Heart left ventricle (tissue), 16 donors: Measurements from ENCODE around the gene S100P. TPM values are rescaled to one million over a fixed set of nuclear protein-coding genes. Genes with fewer than 3 reads are reported as not detected.
"Not testable (repeated sequence)": the region's sequence is repeated elsewhere in the genome, so short reads cannot be mapped to it uniquely, and the experiment has no call there.

Source experiments
- ATAC-seq, 4 donors: fragments of 200-7000 bp; cut with Tn5 transposase; one replicate each; pipeline ENCODE4 v1.9.1; 2020 to 2022; ENCODE audit warnings: moderate library complexity in 4 of 4, mild to moderate bottlenecking in 3 of 4, moderate number of reproducible peaks in 1 of 4
- DNase-seq, 5 donors: peaks; one replicate each; pipeline ENCODE4 v3.0.0-alpha.2; 2020
- H3K27ac ChIP-seq, 12 donors: fragments of 200-600 bp; sonication (generic) in 4 of 12; one replicate each; pipeline versions ENCODE4 v1.5.0 to v1.8.0; 2016 to 2022; ENCODE audit warnings: mild to moderate bottlenecking in 2 of 12
- H3K27me3 ChIP-seq, 9 donors: fragments of 200-600 bp; sonication (generic) in 2 of 9; one replicate each; pipeline versions ENCODE4 v1.5.1 to v1.8.0; 2016 to 2022; ENCODE audit warnings: mild to moderate bottlenecking in 3 of 9
- H3K36me3 ChIP-seq, 9 donors: fragments of 200-600 bp; sonication (generic) in 2 of 9; one replicate each; pipeline versions ENCODE4 v1.5.0 to v1.8.0; 2018 to 2022; ENCODE audit warnings: mild to moderate bottlenecking in 2 of 9
- H3K4me1 ChIP-seq, 12 donors: fragments of 200-600 bp; sonication (generic) in 4 of 12; one replicate each; pipeline versions ENCODE4 v1.5.0 to v1.8.0; 2016 to 2022; ENCODE audit warnings: mild to moderate bottlenecking in 3 of 12
- H3K4me3 ChIP-seq, 12 donors: fragments of 200-600 bp; sonication (generic) in 4 of 12; one replicate each; pipeline versions ENCODE4 v1.5.0 to v1.8.0; 2017 to 2022; ENCODE audit warnings: mild to moderate bottlenecking in 9 of 12, moderate library complexity in 4 of 12
- H3K9me3 ChIP-seq, 12 donors: fragments of 200-600 bp; sonication (generic) in 4 of 12; one replicate each; pipeline versions ENCODE4 v1.5.0 to v1.8.0; 2016 to 2022; ENCODE audit warnings: mild to moderate bottlenecking in 1 of 12
- CTCF ChIP-seq, 12 donors: fragments of 200-600 bp; sonication (generic) in 4 of 12; IDR thresholded peaks; one replicate each; pipeline versions ENCODE4 v1.5.0 to v1.8.0; 2018 to 2022; ENCODE audit warnings: antibody characterized with exemption in 12 of 12, mild to moderate bottlenecking in 5 of 12
- POLR2A ChIP-seq, 2 donors: fragments of 450-650 bp; IDR thresholded peaks; one replicate each; pipeline ENCODE4 v1.6.1; 2017; ENCODE audit warnings: antibody characterized with exemption in 2 of 2, mild to moderate bottlenecking in 2 of 2, moderate library complexity in 2 of 2
- WGBS, 4 donors: extraction: QIAGEN DNeasy Blood & Tissue Kit in 2 of 4; methylation state at CpG; one replicate each; pipeline versions ENCODE4 v1.1.5 to v1.1.7; 2013 to 2018; 5-methylcytosine and 5-hydroxymethylcytosine counted together
- intact Hi-C, 10 donors: fragments of 100-400 bp; cut with DNase I; formaldehyde crosslinking; loops; one replicate each; pipeline versions ENCODE4 v1.11.1 to v1.14.2; 2022
- polyA plus RNA-seq, 2 donors: library from polyadenylated mRNA; stranded (reverse); fragments of 200-250 nt; gene quantifications; one replicate each; pipeline ENCODE4 v1.2.3, GENCODE V29; 2013
- total RNA-seq, 9 donors: library from RNA; depleted of rRNA in 2 of 9; stranded (reverse); fragments of >200 nt in 2 of 9; fragmentation: NEBNext Ultra II Directional in 3 of 9; extraction: Animal tissue kit (Norgen Biotek cat#: 25700) in 3 of 9; gene quantifications; one replicate each; pipeline versions ENCODE4 v1.1.0 to v1.2.4, GENCODE V29; 2016 to 2023
- donor health status: ischemic (EF 13 %, LVEDD 7.1; RV severe dilation, severe dysfunction).
- donor health status: healthy with polysubstance abuse.
- donor health status: DM: no; HTN: yes; CAD: no.
- donor health status: DM: no; HTN: no; CAD: no.
- donor health status: ischemic (EF 25% LVEDD 6.9; RV normal size, moderate dysfunction).
- donor health status: ischemic (EF 25% LVEDD 5.7; RV mildly dilated, moderate dysfunction).
- donor health status: healthy.
- donor health status: DM: yes; HTN: yes; CAD: no.
- donor health status: ischemic (EF 35%, LVEDD 5.7; RV mildly dilated, moderate dysfunction).
- donor health status: nonischemic (EF 11% LVEDD 7.7; RV severe dilation, severe dysfunction).
- donor health status: DM: yes; HTN: yes; CAD: no.
- donor health status: PGD.
- donor health status: ischemic (EF 29% LVEDD 5.4; RV normal size, mild dysfunction).
- donor health status: nonischemic (EF 23%, LVEDD 6.1; RV moderate dilation, normal function).

S100P gene
- total and polyA plus RNA-seq, 11 donors: 0.19 to 4.1 (median 0.85) TPM; not detected in 2

GRCh38 chr4:6665320-6665654, 28.4 kb upstream of the S100P start:
- peaks cover 0 to 36% (median 7%) of the 10 kb centered on the region in 9 donors for H3K27me3 ChIP-seq
- DNase-seq (no peak), ATAC-seq (no peak)
- TF ChIP-seq POLR2A (IDR thresholded peaks at IDR 0.05) (no peak), CTCF (IDR thresholded peaks at IDR 0.05) (no peak)
- H3K27ac ChIP-seq: no peak overlapping the region
- no peaks in the 10 kb centered on the region for H3K9me3 ChIP-seq
- H3K36me3 ChIP-seq: peaks cover 0 to under 1% (median 0%) of the 10 kb centered on the region in 9 donors
- H3K4me3 ChIP-seq: no peak overlapping the region
- intact Hi-C loops: no loop called here
- WGBS, 4 donors: 90 to 97% (median 96%) methylated on average over 9 of the region's 9 CpGs
- peaks cover 0 to 14% (median 6%) of the 10 kb centered on the region in 12 donors for H3K4me1 ChIP-seq

DNA sequence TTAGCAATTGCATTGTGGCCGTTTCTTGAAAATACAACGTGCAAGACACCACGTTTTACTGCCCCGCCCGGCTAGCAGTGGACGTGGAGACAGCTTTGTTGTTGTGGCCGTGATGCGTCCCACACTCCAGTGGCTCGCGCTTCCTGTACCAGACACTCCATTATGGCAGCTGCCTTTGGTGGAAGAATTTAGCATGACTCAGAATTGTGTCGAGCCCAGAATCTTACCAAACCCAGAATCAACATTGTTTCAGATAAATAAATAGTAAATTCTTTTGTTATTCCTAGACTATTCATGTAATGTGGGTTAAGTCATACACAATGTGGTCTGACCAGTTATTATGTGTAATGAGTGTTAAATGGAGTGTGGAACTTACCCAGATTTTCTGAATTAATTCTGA, 25.3 kb upstream of the S100P start:
- H3K27me3 ChIP-seq: peaks cover 0 to 24% (median 7%) of the 10 kb centered on the region in 9 donors
- ATAC-seq: no peak
- no peak overlapping the region for H3K4me3 ChIP-seq
- H3K27ac ChIP-seq: no peak overlapping the region
- H3K9me3 ChIP-seq: no peaks in the 10 kb centered on the region
- no peak for DNase-seq
- WGBS, 4 donors: 84 to 89% (median 85%) methylated on average over 11 of the region's 11 CpGs
- intact Hi-C loops: no loop called here
- H3K4me1 ChIP-seq: peaks cover 0 to 14% (median 7%) of the 10 kb centered on the region in 12 donors
- TF ChIP-seq CTCF (IDR thresholded peaks at IDR 0.05) (no peak), POLR2A (IDR thresholded peaks at IDR 0.05) (no peak)
- H3K36me3 ChIP-seq: peaks cover 0 to 5% (median 0%) of the 10 kb centered on the region in 9 donors

- H3K4me1 ChIP-seq: peaks cover 3 to 31% (median 22%) of the 10 kb centered on the region in 12 donors
- H3K27me3 ChIP-seq: no peaks in the 10 kb centered on the region
- intact Hi-C loops: loop anchor here in 2 of 10 donors (2.0 to 5.0 kb wide), 2 partner anchors 31 to 36 kb away; partner anchors contain the start of genes MRFAP1 (in 1 of the 2) and MRFAP1L1 (in 1 of the 2)
- no peak for TF ChIP-seq CTCF (IDR thresholded peaks at IDR 0.05)
- no peak for TF ChIP-seq POLR2A (IDR thresholded peaks at IDR 0.05)
- ATAC-seq (no peak), DNase-seq (no peak)
- no peaks in the 10 kb centered on the region for H3K9me3 ChIP-seq
- H3K4me3 ChIP-seq: no peak overlapping the region
- no peak overlapping the region for H3K27ac ChIP-seq
- H3K36me3 ChIP-seq: peaks cover 0 to 13% (median 8%) of the 10 kb centered on the region in 9 donors
- 88 to 100% (median 97%) methylated on average over 1 of the region's 1 CpG for WGBS, 4 donors
These were observed 22.0 kb upstream of the S100P start for GRCh38 chr4:6671648-6672047.

DNA sequence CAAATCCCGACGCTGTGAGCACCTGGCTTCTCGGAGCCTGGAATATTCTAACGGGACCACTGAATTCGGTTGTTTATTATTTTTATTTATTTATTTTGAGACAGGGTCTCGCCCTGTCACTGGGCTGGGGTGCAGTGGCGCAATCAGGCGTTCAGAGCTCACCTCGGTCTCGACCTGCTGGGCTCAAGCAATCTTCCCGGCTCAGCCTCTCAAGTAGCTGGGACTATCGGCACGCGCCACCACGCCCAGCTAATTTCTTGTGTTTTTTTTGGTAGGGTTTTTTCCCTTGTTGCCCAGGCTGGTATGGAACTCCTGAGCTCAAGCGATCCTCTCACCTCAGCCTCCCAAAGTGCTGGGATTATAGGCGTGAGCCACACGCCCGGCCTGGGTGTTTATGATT, 21.5 kb upstream of the S100P start:
- Histone ChIP-seq H3K36me3 (peaks cover 0 to 13% (median 8%) of the 10 kb centered on the region in 9 donors), H3K27ac (no peak overlapping the region), H3K27me3 (no peaks in the 10 kb centered on the region), H3K4me1 (peaks cover 3 to 36% (median 27%) of the 10 kb centered on the region in 12 donors), H3K4me3 (no peak overlapping the region), H3K9me3 (no peaks in the 10 kb centered on the region)
- DNase-seq: no peak
- TF ChIP-seq POLR2A (IDR thresholded peaks at IDR 0.05) (no peak), CTCF (IDR thresholded peaks at IDR 0.05) (no peak)
- no peak for ATAC-seq
- intact Hi-C loops: loop anchor here in 2 of 10 donors (2.0 to 5.0 kb wide), 2 partner anchors 31 to 35 kb away; partner anchors contain the start of genes MRFAP1 (in 1 of the 2) and MRFAP1L1 (in 1 of the 2)
- 95 to 97% (median 97%) methylated on average over 19 of the region's 19 CpGs for WGBS, 4 donors

- peak overlapping the region in 2 of 12 donors; percentile 66 to 96 for H3K4me3 ChIP-seq
- H3K27ac ChIP-seq: not testable (repeated sequence)
- WGBS, 4 donors: 95 to 99% (median 97%) methylated on average over 21 to 34 of the region's 34 CpGs
These were observed 21.0 kb upstream of the S100P start for GRCh38 chr4:6672541-6673190.

More at GRCh38 chr4:6672541-6673190, 21.0 kb upstream of the S100P start:
- H3K9me3 ChIP-seq, ATAC-seq, DNase-seq, H3K27me3 ChIP-seq: not testable (repeated sequence)
- peaks cover 0 to 15% (median 8%) of the 10 kb centered on the region in 9 donors for H3K36me3 ChIP-seq
- H3K4me1 ChIP-seq: peaks cover 3 to 41% (median 30%) of the 10 kb centered on the region in 12 donors
- intact Hi-C loops: loop anchor here in 3 of 10 donors (1.0 to 5.0 kb wide), 3 partner anchors 32 to 35 kb away; partner anchors contain the start of genes MRFAP1 (in 2 of the 3) and MRFAP1L1 (in 1 of the 3)
